ENCODE data around the gene FSTL4.

FSTL4 gene

DNA sequence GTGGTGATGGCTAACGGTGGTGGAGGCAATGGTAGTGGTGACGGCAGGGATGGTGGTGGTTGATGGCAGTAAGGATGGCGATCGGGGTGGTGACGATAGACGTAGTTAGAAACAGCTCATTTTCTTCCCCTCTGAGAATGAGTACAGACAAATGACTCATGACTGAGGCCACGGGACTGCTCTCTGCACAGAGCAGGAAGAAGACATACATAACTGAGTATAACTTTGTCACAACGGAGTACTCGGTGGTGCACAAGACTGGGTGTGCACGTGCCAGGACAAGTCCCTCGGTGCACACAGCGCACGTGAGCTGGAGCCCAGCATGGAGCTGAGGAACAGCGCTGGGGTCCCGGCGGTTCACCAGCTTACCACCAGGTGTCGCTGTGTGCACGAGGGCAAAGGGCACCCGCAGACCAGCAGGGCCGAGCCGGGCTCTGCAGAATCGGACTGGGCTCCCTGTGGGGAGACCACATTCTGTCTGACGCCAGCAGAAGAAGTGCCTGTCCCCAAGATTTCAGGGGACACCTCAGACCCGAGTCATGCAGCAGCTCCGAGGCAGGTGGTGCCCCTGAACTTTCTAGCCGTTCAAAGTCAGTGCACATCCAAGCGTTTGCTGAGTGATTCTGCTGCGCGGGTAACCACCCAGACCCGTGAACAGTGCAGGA, 188.6 kb downstream of the FSTL4 start:
- DNase-seq = peak; percentile 34

DNA sequence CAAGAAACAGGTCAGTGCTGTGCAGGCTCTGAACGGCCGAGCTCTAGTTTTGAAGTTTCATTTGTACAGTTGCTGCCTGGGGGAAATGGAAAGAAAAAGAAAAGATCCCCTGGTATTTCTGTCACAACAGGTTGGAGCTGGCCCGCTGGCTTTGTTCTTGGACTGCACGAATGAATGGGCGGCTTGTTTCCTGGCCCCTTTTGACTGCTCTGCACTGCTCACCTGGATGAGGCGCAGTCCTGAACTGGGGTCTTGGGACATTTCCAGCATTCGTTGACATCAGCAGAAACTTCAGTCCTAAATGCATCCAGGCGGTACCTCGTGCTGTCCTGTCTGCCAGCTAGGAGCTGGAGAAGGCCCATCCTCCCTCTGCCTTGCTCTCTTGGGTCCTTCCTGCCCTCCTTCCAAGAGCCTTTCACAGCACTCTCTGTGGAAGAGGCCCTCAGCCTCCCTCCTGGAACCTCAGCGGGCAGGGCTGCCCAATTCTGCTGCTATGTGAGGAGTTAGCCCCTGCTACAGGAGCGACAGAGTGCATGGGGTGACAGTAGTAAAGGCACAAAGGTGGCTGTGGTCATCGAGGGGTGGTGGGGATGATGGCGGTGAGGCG, 189.2 kb downstream of the FSTL4 start:
- no peak for DNase-seq

- no peak for DNase-seq
Observed at GRCh38 chr5:133421806-133422205, 190.5 kb downstream of the FSTL4 start.

GRCh38 chr5:133421394-133421793, 190.9 kb downstream of the FSTL4 start:
- no peak for DNase-seq

DNA sequence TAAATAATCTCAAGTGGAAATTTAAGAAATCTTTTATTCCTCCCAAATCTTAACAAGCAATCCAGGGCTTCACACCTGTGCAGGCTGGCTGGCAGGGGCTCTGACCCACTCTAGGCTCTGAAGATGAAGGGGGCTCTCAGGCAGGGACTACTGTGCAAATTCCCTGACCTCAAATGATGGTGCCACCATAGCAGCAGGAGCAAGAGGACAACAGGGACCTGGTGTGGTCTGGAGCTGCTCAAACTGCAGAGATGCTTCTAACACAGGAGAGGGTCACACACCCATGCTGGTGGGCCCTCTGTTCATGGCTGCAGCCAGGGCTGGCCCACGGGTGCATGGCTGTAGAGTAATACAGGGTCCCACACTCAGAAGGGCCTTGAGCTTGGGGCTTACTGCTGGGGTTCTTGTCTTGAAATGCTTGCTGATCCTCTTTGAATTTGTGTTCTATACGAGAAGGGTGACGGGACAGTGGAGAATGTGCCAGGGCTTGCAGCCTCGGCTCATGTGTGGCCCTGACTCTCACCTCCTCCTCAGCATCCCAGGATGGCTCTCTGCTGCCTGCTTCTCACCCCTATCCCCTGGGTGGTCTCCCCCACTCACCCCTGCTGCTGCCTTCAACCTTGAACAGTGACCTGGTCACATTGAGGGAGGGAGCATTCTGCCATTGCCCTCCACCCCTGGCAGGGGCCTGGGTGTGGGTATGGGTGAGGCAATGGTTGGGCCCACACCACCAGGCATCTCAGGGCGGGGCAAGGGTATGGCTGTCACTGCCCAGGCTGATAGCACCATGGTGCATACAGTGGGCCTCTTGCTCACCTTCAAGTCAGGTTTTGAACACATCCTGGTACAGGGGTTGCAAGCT, 191.7 kb downstream of the FSTL4 start:
- no peak for DNase-seq

- DNase-seq = no peak
Observed at GRCh38 chr5:133415906-133416305, 196.4 kb downstream of the FSTL4 start.

DNA sequence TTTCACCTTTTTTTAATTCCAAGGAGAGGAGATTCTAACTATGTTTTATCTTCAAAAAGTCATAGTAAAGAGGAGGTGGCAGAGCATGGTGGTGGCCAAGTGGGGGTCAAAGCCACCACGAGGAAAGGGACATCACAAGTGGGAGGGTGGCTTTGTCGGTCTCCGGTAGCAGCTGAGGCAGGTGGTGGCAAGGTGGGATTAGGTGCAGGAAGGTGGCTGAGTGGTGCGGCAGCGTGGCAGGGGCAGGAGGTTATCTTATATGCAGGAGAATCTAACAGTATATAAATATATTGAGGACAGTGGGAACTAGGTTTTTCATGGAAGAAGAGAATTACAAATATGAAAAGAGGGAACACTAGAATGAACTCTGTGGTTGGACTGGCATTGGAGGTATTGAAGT, 196.8 kb downstream of the FSTL4 start:
- DNase-seq = no peak

DNA sequence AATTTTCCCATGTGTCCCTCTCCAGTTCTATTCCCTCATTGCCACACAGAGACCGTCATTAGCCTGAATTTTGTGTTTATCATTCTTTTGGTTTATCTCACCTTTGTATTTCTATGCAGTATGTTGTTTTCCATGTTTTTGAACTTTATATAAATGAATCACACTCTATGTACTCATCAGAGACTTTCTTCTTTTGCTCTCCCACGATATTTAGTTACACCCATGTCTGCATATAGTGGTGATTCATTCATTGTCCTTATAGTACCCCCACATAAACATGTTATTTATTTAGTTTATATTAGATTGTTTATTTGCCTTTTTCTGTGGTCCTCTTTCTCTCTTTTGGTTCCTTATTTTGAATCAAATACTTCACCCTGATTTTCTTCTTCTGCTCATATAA, 199.7 kb downstream of the FSTL4 start:
- no peak for DNase-seq

DNA sequence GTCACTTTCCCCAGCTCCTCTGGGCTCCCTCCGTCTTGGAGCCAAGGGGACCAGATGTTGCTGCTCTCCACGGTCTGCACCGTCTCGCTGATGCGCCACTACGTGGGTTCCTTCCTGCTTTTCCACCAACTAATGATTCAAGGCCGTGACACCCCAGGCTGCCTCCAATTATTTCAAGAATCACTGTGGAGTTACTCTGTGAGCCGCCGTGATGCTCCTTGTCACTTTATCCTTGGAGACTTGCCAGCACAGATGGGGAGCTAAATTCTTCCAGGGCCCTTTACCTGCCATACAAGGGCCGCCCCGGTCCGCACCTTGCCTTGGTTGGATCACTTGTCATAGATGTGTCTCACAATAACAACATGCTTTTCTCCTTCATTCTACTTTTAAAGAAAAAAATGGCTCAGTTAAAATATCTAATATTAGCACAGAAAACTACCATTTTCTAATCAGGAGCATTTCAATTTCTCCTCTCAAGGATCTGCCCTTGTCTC, 202.0 kb downstream of the FSTL4 start:
- no peak for DNase-seq

DNA sequence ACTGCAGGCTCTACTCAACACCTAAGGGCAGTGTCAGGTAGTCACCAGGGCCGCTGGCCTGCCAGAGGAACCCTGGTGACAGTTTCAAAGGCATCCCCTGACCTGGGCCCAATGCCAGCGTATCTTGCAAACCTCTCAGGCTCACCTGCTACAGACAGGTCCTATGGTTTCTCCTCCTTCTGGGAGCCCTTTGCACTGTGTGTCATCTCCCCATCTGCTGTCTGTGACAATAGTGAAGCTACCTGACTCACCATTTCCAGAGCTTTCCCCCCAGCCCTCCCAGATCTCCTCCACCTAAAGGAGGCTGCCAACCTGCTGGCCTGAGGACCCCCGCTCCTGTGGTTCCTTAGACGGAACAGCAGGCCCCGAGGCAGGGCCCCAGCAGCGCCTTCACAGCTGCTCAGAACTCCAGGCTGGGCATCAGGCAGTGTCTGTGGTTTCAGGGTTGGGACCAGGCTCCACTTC, 203.1 kb downstream of the FSTL4 start:
- no peak for DNase-seq

DNA sequence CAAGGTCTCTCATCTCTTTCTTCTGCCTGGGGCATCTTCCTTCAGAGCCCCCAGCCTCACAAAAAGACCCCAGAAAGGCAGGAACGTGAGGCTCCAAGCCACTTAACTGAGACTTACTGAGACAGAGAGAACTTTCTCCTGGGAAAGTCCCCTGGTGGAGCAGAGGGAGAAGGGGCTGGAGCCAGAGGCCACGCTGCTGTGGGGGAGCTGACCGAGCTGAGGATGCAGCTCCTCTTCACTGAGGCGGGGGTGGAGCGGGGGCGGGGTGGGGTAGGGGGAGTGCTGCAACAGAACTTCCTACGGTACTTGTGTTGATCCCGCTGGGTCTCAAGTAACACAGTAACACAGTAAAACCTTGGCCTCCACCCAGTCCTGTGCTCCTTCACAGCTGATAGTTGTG, 204.0 kb downstream of the FSTL4 start:
- no peak for DNase-seq

- no peak for DNase-seq
Observed at GRCh38 chr5:133406977-133407632, 205.2 kb downstream of the FSTL4 start.

DNA sequence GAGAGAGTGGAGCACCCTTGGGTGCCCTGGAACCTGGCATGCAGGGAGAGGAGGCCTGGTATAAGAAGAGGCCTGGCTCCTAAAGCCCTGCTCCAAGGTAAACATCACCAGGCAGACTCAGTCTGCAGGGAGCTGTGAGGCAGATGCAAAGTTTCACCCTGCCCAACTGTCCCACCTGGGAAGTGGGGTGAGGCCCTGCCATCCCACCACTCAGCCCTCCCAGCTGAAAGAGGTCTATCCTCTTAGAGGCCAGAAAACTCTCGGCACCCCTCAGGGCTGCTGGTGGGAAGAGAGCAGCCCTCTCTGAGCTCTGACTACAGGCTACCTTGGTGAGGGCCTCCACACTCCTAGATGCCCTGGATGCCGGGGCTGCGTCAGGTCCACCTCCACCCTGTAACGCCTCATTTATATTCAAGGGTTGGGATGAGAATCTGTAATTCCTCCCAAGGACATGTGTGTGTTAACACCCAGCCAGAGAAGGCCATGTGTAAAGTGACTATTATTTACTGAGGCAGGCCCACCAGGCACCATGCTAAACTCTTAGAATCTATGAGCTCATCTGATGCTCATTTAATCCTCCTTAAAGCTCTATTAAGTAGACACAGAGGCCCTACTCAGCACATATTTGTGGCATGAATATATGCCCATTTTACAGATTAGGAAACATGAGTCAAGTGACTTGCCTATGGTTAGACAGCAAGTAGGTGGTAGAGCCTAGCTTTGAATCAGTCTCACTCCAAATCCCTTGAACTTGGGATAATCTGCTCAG, 205.9 kb downstream of the FSTL4 start:
- no peak for DNase-seq

GRCh38 chr5:133405275-133406034, 206.9 kb downstream of the FSTL4 start:
- DNase-seq = no peak

- no peak for DNase-seq
Observed at GRCh38 chr5:133404724-133405123, 207.6 kb downstream of the FSTL4 start.

- DNase-seq = no peak
Observed at GRCh38 chr5:133403741-133404364, 208.5 kb downstream of the FSTL4 start.

DNA sequence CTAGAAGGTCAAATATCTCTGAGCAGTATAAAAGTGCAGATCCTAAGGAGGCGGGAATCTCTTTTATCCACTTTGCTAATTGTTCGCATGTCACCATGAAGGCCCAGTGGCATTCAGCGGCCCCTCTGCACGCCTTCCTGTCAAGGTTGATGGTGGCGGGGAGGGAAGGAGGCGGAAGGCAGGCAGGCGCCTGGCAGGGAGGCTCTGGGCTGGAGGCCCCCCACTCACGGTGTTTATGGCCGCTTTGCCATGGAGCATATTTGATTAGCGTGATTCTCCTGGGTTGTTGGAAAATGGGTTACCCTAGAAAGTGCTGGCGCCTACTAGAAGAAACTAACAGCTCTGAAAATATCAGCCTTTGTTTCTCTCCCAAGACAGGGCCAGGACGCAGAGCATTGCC, 209.6 kb downstream of the FSTL4 start:
- no peak for DNase-seq

DNA sequence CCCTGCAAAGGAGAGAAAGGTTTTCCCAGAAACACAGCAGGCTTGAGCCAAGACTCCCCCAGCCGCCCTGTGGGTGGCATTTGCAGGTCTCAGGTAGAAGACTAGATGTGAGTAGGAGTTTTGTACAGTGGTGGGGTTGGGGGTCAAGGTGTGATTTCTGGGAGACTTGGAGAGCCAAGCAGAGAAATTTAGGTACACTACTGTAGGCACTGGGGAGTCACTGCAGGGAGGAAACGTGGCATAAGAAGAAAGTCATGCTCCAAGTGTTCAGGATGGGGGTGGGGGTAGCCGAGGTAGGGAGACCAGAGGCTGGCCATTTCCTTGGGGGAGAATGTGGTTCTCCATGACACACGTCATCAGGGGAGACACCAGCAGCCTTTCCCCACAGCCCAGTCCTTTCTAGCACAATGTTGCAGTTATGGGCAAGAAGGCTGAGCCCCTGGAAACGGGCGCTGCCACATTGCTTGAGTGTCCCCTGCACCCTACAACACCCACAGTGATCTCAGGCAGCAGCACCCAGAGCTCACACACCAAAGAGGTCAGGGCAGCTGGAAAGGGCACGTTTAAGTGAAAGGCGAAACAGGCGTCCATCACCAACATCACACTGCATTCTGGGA, 210.5 kb downstream of the FSTL4 start:
- DNase-seq = no peak

DNA sequence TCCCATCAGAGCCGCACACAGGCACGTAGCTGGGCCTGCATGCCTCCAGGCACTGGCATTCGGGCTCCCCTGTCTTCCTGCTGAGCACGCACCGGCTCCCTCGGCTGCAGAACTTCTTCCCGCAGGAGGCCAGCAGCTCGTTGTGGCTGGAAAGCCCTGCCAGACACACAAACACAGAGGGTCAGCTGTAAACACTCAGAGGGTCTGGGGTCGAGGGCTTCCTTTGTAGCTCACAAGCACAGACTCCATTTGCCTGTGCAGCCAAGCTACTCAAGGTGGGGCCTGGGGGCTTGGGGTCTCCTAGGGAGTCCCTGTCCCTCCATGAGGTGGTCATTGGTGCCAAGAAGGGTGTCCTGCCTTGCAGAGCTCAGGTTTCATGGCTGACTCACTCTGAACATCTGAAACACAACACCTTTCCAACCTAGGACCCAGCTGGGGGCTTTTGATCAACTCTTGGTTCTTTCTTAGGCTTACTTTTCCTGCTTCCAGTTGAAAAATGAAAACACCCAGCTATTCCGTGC, 211.4 kb downstream of the FSTL4 start:
- DNase-seq = no peak

DNA sequence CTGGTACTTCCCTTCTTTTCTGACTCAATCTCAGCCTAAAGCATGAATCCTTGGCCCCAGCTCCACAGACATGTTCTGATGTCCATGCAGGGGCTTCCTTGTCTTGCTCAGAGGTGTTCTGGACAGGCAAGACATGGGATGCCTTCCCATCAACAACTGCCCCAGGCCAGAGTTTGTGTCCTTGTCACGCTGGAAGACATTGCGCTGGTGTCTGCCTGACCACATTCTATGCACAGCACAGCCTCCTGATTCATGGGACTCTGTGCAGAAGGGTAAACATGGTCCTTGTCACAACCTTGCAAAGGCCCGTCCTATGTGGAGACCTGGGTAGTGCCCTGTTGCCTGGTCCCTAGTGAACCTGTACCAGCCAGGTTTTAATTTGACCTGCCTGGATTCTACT, 212.2 kb downstream of the FSTL4 start:
- no peak for DNase-seq
